Stimulated activated naive CD8-positive, alpha-beta T cell treated with anti-CD3 and anti-CD28 coated beads, Interleukin-15, amount 100 ng/mL, for 72 hours (primary cell): ENCODE results near the gene CALM3.

Experiments
- ATAC-seq: fragments of 150-1000 bp; cut with Tn5 transposase; 2 replicates; pipeline ENCODE4 v1.10.0; 2021; ENCODE audit warnings: mild to moderate bottlenecking, moderate library complexity
- DNase-seq, 2 donors: peaks; one replicate each; pipeline ENCODE4 v3.0.0; 2021 to 2022
- H3K27ac Mint-ChIP-seq, 2 donors: one replicate each; pipeline ENCODE4 v1.8.0; 2022; ENCODE audit warnings: mild to moderate bottlenecking in 2 of 2, mixed read lengths in 2 of 2, moderate library complexity in 2 of 2
- H3K27me3 Mint-ChIP-seq: one replicate; pipeline ENCODE4 v1.8.0; 2022; ENCODE audit warnings: mixed read lengths
- H3K4me1 Mint-ChIP-seq: one replicate; pipeline ENCODE4 v1.8.0; 2022; ENCODE audit warnings: mild to moderate bottlenecking, mixed read lengths
- H3K4me3 Mint-ChIP-seq, 2 donors: one replicate each; pipeline ENCODE4 v1.8.0; 2022; ENCODE audit warnings: mild to moderate bottlenecking in 2 of 2, mixed read lengths in 2 of 2, moderate library complexity in 1 of 2
- H3K9me3 Mint-ChIP-seq, 2 donors: one replicate each; pipeline ENCODE4 v1.8.0; 2022; ENCODE audit warnings: mixed read lengths in 2 of 2

The CALM3 gene

DNA sequence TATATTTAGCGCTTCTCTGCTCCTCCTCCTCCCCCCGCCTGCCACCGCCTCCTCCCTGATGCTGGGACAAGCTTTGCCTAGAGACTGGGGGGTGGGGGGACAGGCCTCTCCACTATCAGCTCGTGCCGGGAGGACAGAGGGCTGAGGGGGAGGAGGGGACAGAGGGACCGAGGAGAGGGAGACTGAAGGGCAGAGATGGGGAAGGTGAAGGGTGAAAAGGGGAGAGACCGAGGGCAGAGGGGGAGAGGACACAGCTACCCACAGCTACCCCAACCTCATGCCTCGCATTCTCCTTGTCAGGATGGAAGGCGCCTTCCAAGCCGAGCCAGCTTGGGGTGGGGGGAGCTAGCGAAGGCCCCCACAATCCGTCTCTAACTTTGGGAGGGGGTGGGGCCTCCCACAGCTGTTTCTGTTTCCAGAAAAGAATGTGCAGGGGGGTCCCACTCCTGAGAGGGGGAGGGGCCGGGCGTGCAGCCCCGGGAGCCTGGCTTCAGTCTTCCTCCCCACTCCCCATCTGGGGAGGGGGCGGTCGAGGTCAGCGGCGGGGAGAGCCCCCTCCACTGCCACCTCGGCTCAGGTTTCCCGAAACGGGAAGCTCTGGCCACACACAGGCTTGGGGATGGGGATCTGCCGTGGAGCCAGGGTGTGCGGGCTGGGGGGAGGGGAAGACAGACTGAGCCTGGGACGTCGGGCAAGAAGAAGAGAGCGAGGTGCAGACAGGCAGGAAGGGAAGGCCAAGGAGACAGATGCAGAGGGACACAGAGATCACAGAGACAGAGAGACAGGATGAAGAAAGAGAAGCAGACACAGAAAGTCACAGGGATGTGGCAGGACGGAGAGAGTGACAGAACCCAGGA lies 58.2 kb downstream of the CALM3 start:
- Mint-ChIP-seq H3K27ac (peak overlapping the region in 1 of 2 donors; percentile 6), H3K27me3 (peaks cover 50% of the 10 kb centered on the region), H3K4me1 (peaks cover 32% of the 10 kb centered on the region), H3K9me3 (no peaks in the 10 kb centered on the region), H3K4me3 (peak overlapping the region; percentile 76 to 85)
- ATAC-seq = no peak
- peak in 1 of 2 donors; percentile 17 for DNase-seq

DNA sequence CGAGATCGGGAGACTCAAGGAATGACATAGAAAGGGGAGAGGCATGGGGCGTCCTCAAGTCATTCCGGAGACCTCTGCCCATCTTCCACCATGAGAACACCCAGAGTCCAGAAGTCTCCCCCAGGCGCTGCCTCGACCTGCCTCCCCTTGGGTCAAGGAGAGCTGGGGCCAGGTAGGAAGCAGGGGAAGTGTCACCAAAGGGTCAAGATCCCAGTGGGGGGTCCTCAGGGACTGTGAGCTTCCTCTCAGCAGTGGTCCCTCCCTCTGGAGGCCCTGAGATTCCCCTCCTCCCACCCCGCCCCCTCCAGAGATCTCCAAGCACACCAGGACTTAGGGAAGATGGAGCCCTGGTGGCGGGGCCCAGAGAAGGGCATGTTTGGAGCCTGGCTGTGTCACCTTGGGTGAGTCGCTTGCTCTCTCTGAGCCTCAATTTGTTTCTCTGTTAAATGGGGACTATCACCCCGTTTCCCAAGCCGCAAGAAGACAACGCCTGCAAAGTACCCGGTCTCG lies 58.9 kb downstream of the CALM3 start:
- peak overlapping the region in 1 of 2 donors; percentile 6 for H3K27ac Mint-ChIP-seq
- DNase-seq (no peak), ATAC-seq (no peak)
- H3K4me1 Mint-ChIP-seq = peaks cover 32% of the 10 kb centered on the region
- no peaks in the 10 kb centered on the region for H3K9me3 Mint-ChIP-seq
- H3K27me3 Mint-ChIP-seq = peaks cover 43% of the 10 kb centered on the region
- H3K4me3 Mint-ChIP-seq = peak overlapping the region; percentile 76 to 85
